GM20431 (cell line): ENCODE data around the gene MAIP1.

Experiments used
- in situ Hi-C: fragments of 300-500 bp; cut with MseI, MboI; formaldehyde crosslinking; loops from one replicate; pipeline ENCODE4 v1.15.0; 2020; ENCODE audit warnings: low sequenced_read_pairs; ENCODE audit not compliant: unreplicated experiment

Gene MAIP1

GRCh38 chr2:199946196-199946595 is 9.2 kb upstream of the MAIP1 start:
- in situ Hi-C loops: no loop called here

- in situ Hi-C loops: no loop called here
Observed at GRCh38 chr2:199946836-199947235, 8.5 kb upstream of the MAIP1 start.

DNA sequence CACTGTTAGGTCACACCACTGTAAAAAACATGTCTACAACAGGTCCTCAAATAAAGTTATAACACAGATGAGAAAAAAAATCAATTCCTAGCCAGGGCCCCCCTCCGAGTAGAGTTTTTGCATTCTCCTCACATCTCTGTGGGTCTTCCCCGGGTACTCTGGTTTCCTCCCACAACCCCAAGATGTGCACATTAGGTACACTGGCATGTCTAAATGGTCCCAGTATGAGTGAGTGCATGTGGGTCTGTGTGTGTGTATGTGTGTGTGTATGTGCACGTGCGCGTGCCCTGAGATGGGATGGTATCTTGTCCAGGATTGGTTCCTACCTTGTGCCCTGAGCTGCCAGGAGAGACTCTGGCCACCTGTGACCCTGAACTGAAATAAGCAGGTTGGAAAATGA is 5.0 kb upstream of the MAIP1 start:
- in situ Hi-C loops: loop anchor here (25.0 kb wide), 1 partner anchor 762 kb away; no protein-coding TSS in a partner anchor

GRCh38 chr2:199951023-199951422 is 4.4 kb upstream of the MAIP1 start:
- in situ Hi-C loops: loop anchor here (25.0 kb wide), 1 partner anchor 761 kb away; no protein-coding TSS in a partner anchor

DNA sequence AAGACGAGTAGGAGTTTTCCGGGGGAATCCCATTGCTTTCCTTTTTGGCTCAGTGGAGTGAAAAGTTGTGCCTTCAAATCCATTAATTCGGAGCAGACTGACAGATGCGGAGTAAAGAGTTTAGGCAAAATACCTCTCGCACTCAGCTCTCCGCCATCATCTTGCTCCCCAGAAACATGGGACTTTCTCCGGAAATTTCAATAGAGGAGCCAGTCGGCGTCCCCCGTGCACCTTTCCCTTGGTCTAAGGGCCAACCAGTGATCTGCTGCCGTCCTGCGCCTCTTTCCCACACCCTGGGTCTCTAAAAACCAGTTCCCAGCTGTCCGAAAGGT is 409 bp upstream of the MAIP1 start:
- in situ Hi-C loops: loop anchor here (25.0 kb wide), 1 partner anchor 757 kb away; no protein-coding TSS in a partner anchor

GRCh38 chr2:199956062-199956380 is 639 bp downstream of the MAIP1 start:
- in situ Hi-C loops: loop anchor here (25.0 kb wide), 1 partner anchor 756 kb away; no protein-coding TSS in a partner anchor

GRCh38 chr2:199958014-199958413 is 2.6 kb downstream of the MAIP1 start:
- in situ Hi-C loops: loop anchor here (25.0 kb wide), 1 partner anchor 754 kb away; no protein-coding TSS in a partner anchor

DNA sequence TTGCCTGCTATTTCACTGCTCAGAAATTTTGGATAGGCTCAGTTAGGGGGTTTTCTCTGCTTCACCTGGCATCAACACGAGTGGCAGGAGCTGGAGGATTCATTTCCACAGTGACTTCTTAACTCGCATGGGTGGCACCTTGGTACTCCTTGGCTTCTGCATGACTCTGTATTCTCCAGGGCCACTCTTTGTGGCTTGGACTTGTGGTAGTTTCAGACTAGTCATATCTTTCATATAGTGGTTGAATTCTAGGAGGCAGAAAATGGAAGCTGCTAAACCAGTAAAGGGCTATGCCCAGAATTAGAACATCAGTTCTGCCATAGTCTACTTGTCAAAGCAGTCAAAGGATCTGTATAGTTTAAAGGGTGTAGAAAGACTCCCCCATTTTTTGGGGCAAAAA is 6.8 kb downstream of the MAIP1 start:
- in situ Hi-C loops: loop anchor here (25.0 kb wide), 1 partner anchor 750 kb away; no protein-coding TSS in a partner anchor

DNA sequence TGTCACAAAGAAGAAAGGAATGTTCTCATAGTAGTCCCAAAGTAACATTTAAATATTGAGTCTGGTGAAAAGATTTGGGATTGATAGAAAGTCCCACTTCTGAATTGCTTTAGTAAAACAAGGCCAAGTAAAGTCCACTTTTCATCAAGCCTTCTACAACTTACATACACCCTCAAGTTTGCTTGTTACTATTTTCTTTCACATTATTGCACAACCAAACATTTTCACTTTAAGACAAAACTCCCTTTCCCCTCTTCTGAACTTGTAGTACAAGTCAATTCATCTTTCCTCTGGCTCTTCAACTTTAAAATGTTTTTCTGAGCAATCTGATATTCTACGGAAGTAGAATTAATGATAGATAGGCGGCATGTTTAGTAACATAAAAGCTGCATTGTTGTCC is 11.0 kb downstream of the MAIP1 start:
- in situ Hi-C loops: loop anchor here (25.0 kb wide), 1 partner anchor 746 kb away; no protein-coding TSS in a partner anchor

GRCh38 chr2:199966976-199967375 is 11.6 kb downstream of the MAIP1 start:
- in situ Hi-C loops: loop anchor here (25.0 kb wide), 1 partner anchor 745 kb away; no protein-coding TSS in a partner anchor

GRCh38 chr2:199968126-199968525 is 12.7 kb downstream of the MAIP1 start:
- in situ Hi-C loops: loop anchor here (25.0 kb wide), 1 partner anchor 744 kb away; no protein-coding TSS in a partner anchor

GRCh38 chr2:199972088-199972626 is 16.8 kb downstream of the MAIP1 start:
- in situ Hi-C loops: loop anchor here (25.0 kb wide), 1 partner anchor 740 kb away; no protein-coding TSS in a partner anchor

DNA sequence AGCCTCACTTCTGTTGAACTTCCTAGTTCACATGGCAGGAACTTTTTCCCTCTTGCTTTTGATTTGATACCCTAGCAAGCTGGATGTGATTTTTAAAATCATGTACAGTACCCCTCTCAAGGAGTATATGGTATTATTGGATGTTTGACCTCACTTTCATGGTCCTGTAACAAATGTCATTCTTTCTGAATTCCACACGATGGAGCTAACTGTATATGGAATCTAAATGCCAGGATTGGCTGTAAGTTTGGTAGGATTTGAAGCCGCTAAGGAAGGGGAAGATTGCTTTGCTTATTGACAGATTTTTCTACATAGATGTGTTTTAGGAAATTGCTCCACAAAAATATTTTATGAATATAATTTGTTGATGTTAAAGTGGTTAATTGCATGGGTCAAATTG is 18.3 kb downstream of the MAIP1 start:
- in situ Hi-C loops: loop anchor here (25.0 kb wide), 1 partner anchor 739 kb away; no protein-coding TSS in a partner anchor

- in situ Hi-C loops: loop anchor here (25.0 kb wide), 1 partner anchor 512 kb away; no protein-coding TSS in a partner anchor
Observed at GRCh38 chr2:199975273-199975895, 20.0 kb downstream of the MAIP1 start.

GRCh38 chr2:199977984-199978415 is 22.6 kb downstream of the MAIP1 start:
- in situ Hi-C loops: loop anchor here (25.0 kb wide), 1 partner anchor 509 kb away; no protein-coding TSS in a partner anchor

GRCh38 chr2:199979398-199979797 is 24.0 kb downstream of the MAIP1 start:
- in situ Hi-C loops: loop anchor here (25.0 kb wide), 1 partner anchor 508 kb away; no protein-coding TSS in a partner anchor

DNA sequence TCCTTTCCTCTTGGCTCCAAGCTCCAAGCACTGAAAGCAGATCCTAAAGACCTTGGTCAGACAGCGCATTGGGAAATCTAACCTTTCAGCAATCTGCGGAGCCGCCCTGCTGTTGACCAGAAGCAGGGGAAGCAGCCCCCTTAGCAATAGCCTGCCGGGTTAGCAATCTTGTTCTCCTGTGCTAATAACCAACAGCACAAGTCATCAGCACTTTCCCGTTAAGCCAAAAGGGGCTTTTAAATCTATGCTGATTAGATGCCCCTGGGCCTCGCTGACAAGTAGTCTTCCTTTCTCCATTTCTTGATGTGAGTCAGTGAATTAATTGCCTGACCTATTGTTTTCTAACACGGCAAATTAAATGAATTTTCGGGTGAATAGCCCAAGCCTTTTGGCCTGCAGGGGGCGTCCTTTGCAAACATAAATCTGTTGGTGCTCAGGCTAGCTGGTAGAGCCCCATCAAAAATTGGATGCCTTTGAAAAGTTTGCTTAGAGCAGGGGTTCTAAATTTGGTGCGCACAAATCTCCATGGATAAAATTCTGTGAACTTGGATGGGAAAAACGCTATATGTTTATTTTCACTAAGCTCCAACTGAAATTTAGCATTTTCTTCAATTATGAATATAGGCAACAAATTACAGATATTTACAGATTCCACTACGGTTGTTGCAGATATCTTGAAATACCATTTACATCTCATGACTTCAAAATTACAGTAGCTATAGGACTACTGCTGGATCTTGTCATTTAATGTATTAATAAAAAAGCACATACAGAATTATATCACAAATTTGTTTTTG is 24.6 kb downstream of the MAIP1 start:
- in situ Hi-C loops: loop anchor here (25.0 kb wide), 1 partner anchor 507 kb away; no protein-coding TSS in a partner anchor

GRCh38 chr2:199982126-199982843 is 26.9 kb downstream of the MAIP1 start:
- in situ Hi-C loops: loop anchor here (25.0 kb wide), 1 partner anchor 505 kb away; no protein-coding TSS in a partner anchor

DNA sequence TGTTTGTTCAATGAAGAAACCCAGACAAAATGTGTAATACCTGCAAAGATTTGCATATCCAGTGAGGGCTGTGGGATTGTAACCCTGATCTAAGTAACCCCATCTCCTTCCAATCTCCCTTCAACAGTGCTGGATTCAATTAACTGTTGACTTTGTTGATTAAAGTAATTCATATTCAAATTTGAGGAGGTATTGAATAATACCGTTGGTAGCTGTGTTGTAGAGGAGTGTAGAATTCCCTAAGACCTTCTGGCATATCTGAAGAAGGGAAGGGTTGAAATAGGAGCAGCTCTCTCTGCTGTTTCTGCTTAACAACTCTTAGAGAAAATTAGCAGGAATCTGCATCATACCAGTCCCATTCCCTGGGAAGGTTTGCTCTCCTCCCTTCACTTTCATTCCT is 28.2 kb downstream of the MAIP1 start:
- in situ Hi-C loops: loop anchor here (25.0 kb wide), 1 partner anchor 504 kb away; no protein-coding TSS in a partner anchor

DNA sequence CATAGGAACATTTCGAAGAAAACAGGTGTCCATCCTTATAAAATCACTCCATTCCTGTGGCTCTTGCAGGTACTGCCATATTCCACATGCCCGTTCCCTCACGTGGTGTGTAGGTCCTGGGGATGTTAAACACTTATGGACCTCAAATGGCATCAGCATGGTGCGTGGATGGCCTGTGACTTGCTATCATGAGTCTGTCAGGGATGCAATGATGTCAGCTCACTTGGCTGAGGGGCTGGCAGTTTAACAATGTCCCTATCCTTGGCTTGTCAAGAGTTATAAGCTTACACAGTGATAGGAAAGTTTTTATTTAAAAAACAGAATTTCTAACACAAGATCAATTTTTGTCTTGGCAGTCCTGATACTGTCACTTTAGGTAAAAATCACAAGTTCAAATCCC is 28.8 kb downstream of the MAIP1 start:
- in situ Hi-C loops: loop anchor here (25.0 kb wide), 1 partner anchor 503 kb away; no protein-coding TSS in a partner anchor
